Tibial artery (tissue), 4 donors: Measurements from ENCODE around the gene CMSS1.
A peak's percentile ranks its signal among the peaks of the same experiment; 100 is the strongest.

Source experiments
- DNase-seq, 2 donors: peaks; one replicate each; pipeline ENCODE4 v3.0.0-alpha.2; 2019
- H3K27ac ChIP-seq, 2 donors: fragments of 200-600 bp; sonication (generic) in 1 of 2; 1 replicate in 1 of 2; 2 replicates in 1 of 2; pipeline ENCODE4 v1.5.1; 2018 to 2019; ENCODE audit warnings: mild to moderate bottlenecking in 1 of 2
- H3K27me3 ChIP-seq, 2 donors: fragments of 200-600 bp; sonication (generic) in 1 of 2; one replicate each; pipeline versions ENCODE4 v1.5.1 to v1.6.0; 2016 to 2019
- H3K36me3 ChIP-seq, 3 donors: fragments of 200-600 bp; sonication (generic) in 2 of 3; one replicate each; pipeline ENCODE4 v1.5.1; 2016 to 2019; ENCODE audit warnings: mild to moderate bottlenecking in 2 of 3
- H3K4me1 ChIP-seq, 4 donors: fragments of 200-600 bp; sonication (generic) in 2 of 4; 1 replicate in 3 of 4; 2 replicates in 1 of 4; pipeline ENCODE4 v1.5.1; 2016 to 2019
- H3K4me3 ChIP-seq, 2 donors: fragments of 200-600 bp; sonication (generic) in 1 of 2; 1 replicate in 1 of 2; 2 replicates in 1 of 2; pipeline ENCODE4 v1.5.1; 2018 to 2019; ENCODE audit warnings: mild to moderate bottlenecking in 2 of 2
- H3K9me3 ChIP-seq, 3 donors: fragments of 200-600 bp; sonication (generic) in 1 of 3; one replicate each; pipeline ENCODE4 v1.5.1; 2016 to 2019
- intact Hi-C: fragments of 100-400 bp; cut with DNase I; formaldehyde crosslinking; loops from one replicate; pipeline ENCODE4 v1.15.0; 2023; ENCODE audit warnings: low total_unique reads
- TF ChIP-seq, protein P1 (sequence below), 2 experiments: fragments of 200-600 bp in 1 of 2; fragments of 450-650 bp in 1 of 2; IDR thresholded peaks; one replicate each; pipeline ENCODE4 v1.5.1; 2017 to 2019; ENCODE audit warnings: antibody characterized with exemption in 2 of 2, mild to moderate bottlenecking in 1 of 2, moderate library complexity in 1 of 2

The CMSS1 gene

DNA sequence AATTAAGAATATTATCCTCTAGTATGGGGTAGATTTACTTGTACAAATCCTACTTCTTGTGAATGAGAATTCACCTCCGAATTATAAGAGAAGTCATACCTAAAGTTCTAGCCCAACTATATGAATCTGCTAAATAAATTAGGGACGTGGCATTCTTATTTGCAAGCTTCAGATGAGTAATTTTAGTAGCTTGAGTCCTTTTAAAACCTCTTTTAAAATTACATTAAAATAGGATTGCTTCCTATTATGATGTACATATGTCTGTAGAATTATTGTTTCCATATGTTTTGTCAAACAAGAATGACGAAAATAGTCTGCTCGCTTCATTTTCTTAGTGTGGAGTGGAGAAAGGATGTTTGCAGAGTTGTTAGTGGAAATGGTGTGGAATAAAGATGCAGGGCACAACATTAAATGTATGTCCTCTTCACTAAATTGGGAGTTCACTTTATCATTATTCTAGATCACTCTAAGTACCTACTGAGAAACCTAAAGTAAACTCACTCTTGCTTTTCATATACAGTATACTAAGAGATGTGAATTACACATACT lies 59.4 kb downstream of the CMSS1 start:
- Histone ChIP-seq H3K4me1 (peaks cover 0 to 46% (median 11%) of the 10 kb centered on the region in 4 donors), H3K27ac (peak overlapping the region; percentile 96 to 97), H3K36me3 (no peaks in the 10 kb centered on the region), H3K27me3 (no peaks in the 10 kb centered on the region), H3K9me3 (no peaks in the 10 kb centered on the region), H3K4me3 (peak overlapping the region; percentile 74 to 87)
- intact Hi-C loops: no loop called here
- TF ChIP-seq, protein P1, sequence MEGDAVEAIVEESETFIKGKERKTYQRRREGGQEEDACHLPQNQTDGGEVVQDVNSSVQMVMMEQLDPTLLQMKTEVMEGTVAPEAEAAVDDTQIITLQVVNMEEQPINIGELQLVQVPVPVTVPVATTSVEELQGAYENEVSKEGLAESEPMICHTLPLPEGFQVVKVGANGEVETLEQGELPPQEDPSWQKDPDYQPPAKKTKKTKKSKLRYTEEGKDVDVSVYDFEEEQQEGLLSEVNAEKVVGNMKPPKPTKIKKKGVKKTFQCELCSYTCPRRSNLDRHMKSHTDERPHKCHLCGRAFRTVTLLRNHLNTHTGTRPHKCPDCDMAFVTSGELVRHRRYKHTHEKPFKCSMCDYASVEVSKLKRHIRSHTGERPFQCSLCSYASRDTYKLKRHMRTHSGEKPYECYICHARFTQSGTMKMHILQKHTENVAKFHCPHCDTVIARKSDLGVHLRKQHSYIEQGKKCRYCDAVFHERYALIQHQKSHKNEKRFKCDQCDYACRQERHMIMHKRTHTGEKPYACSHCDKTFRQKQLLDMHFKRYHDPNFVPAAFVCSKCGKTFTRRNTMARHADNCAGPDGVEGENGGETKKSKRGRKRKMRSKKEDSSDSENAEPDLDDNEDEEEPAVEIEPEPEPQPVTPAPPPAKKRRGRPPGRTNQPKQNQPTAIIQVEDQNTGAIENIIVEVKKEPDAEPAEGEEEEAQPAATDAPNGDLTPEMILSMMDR (IDR thresholded peaks at IDR 0.05): no peak
- no peak for DNase-seq

DNA sequence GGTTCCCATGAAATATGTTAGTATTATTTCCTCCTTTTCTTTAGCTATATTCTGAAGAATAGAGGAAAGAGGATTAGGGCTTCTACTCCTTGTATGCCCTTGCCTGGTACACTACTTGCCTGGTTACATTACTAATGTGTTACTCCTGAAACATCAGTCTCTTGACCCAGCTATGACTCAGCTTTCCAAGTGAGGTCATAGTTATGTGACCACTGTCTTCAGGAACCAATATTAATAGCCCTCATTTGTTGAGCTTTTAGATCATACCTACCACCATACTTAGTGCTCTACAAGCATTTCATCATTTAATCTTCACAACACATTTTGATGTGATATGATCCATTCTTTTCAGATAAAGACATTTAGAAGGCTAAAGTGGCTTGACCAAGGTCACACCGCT lies 60.3 kb downstream of the CMSS1 start:
- Histone ChIP-seq H3K27ac (peak overlapping the region; percentile 96 to 97), H3K36me3 (no peaks in the 10 kb centered on the region), H3K27me3 (no peaks in the 10 kb centered on the region), H3K4me3 (no peak overlapping the region), H3K9me3 (no peaks in the 10 kb centered on the region), H3K4me1 (peaks cover 0 to 49% (median 11%) of the 10 kb centered on the region in 4 donors)
- intact Hi-C loops: no loop called here
- TF ChIP-seq, protein P1 (IDR thresholded peaks at IDR 0.05): no peak
- DNase-seq: no peak

DNA sequence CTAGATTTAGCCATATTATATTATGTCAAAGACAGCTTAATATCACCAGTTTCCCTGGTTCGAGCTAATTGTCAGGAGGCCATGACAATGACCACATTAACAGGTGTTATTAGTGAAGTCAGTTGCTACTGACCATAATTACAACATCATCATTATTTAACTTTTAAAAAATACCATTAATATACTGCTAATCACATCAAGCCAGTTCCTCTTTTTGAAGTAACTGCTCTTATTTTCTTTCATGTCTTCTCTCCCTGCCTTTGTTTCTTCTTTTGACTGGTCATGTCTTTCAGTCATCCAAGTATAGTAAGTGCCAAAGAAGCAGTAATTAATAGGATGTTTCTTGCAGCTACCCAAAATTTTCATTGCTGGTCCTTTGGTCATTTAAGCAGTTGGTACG lies 61.6 kb downstream of the CMSS1 start:
- TF ChIP-seq, protein P1 (IDR thresholded peaks at IDR 0.05): no peak
- H3K36me3 ChIP-seq: no peaks in the 10 kb centered on the region
- intact Hi-C loops: no loop called here
- no peak for DNase-seq
- no peaks in the 10 kb centered on the region for H3K9me3 ChIP-seq
- H3K27ac ChIP-seq: peak overlapping the region in 1 of 2 donors; percentile 96
- H3K4me1 ChIP-seq: peaks cover 0 to 53% (median 12%) of the 10 kb centered on the region in 4 donors
- H3K27me3 ChIP-seq: no peaks in the 10 kb centered on the region
- no peak overlapping the region for H3K4me3 ChIP-seq

DNA sequence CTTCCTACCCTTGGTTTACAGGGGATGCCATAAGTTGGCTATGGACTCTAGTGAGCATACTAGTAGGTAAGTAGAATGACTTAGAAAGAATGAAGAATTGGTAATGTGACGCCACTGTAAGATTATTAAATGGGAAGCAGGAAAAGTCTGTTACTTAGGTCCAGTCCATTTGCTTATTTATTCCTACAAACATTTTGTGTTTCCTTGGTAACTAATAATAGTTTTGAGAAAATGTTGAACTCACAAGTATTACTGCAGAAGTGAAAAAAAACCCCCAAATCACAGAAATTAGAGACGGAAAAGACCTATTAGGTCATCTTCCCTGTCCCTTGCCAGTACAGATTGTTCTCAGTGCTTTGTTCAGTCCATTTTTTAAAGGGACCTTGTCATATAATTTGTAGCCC lies 63.5 kb downstream of the CMSS1 start:
- intact Hi-C loops: no loop called here
- peak overlapping the region; percentile 48 to 68 for H3K27ac ChIP-seq
- no peaks in the 10 kb centered on the region for H3K27me3 ChIP-seq
- H3K4me1 ChIP-seq: peaks cover 0 to 62% (median 15%) of the 10 kb centered on the region in 4 donors
- no peak overlapping the region for H3K4me3 ChIP-seq
- no peak for DNase-seq
- TF ChIP-seq, protein P1 (IDR thresholded peaks at IDR 0.05): no peak
- no peaks in the 10 kb centered on the region for H3K36me3 ChIP-seq
- H3K9me3 ChIP-seq: no peaks in the 10 kb centered on the region

DNA sequence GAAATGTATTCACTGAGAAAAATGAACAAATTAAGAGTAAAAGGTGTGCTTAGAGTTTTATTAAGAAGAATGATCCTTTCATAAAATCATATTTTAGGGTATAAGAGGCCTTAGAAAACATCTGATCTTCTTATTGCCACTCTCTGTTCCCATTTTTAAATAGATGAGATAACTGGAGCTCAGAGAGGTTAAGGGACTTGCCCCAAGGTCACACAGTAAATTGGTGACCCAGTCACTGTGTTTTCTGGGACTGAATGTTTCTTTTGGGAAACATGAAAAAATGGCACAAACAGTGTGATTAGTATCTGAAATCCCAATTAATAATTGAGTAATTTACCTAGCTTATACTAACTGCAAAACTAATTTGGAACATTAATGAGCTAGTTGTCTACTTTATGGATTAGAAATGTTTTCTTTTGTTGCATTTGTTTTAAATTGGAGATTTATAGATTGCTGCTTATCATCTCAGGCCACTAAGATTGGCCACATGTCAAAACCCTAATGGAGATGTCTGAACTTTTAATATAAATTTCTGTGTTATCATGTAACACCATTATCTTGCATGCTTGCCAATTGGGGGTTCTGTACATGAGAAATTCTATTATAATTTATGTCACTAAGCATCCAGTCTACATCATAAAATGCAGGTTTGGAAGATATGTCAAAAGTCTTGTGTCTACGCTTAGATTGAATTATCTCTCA lies 64.9 kb downstream of the CMSS1 start:
- no peak overlapping the region for H3K4me3 ChIP-seq
- no peaks in the 10 kb centered on the region for H3K36me3 ChIP-seq
- H3K27ac ChIP-seq: peak overlapping the region in 1 of 2 donors; percentile 48
- H3K27me3 ChIP-seq: no peaks in the 10 kb centered on the region
- TF ChIP-seq, protein P1 (IDR thresholded peaks at IDR 0.05): no peak
- intact Hi-C loops: no loop called here
- H3K9me3 ChIP-seq: no peaks in the 10 kb centered on the region
- DNase-seq: no peak
- peaks cover 0 to 52% (median 13%) of the 10 kb centered on the region in 4 donors for H3K4me1 ChIP-seq
